Endothelial cell of umbilical vein (primary cell): ENCODE data around the gene NPIPB6.
"Not testable (repeated sequence)": the region's sequence is repeated elsewhere in the genome, so short reads cannot be mapped to it uniquely, and the experiment has no call there.

Source experiments
- CTCF ChIP-seq, 2 donors: IDR thresholded peaks; 1 replicate in 1 of 2; 2 replicates in 1 of 2; pipeline ENCODE4 v1.5.1; 2011; ENCODE audit warnings: low read length in 2 of 2, mild to moderate bottlenecking in 2 of 2, moderate library complexity in 2 of 2, control low read depth in 1 of 2, inconsistent platforms in 1 of 2, low read depth in 1 of 2; ENCODE audit not compliant: insufficient read depth in 1 of 2; ENCODE audit errors: extremely low read depth in 1 of 2
- EZH2 ChIP-seq: IDR thresholded peaks from 2 replicates; pipeline ENCODE4 v1.6.1; 2012; ENCODE audit warnings: borderline replicate concordance, low read depth, mild to moderate bottlenecking, moderate library complexity, low read length, inconsistent platforms; ENCODE audit not compliant: severe bottlenecking
- FOS ChIP-seq: IDR thresholded peaks from 2 replicates; pipeline ENCODE4 v1.6.1; 2011; ENCODE audit warnings: mild to moderate bottlenecking, low read length, moderate library complexity, borderline replicate concordance; ENCODE audit not compliant: insufficient read depth
- JUN ChIP-seq: IDR thresholded peaks from 2 replicates; pipeline ENCODE4 v1.6.1; 2011; ENCODE audit warnings: borderline replicate concordance, low read depth; ENCODE audit not compliant: insufficient read length, insufficient read depth
- MAX ChIP-seq: IDR thresholded peaks from 2 replicates; pipeline ENCODE4 v1.6.1; 2011; ENCODE audit not compliant: insufficient read depth, insufficient read length
- POLR2A ChIP-seq: IDR thresholded peaks from 2 replicates; pipeline ENCODE4 v1.6.1; 2012; ENCODE audit warnings: low read depth, mild to moderate bottlenecking, control low read depth, low read length

GRCh38 chr16:28374281-28374680, 11.0 kb upstream of the NPIPB6 start:
- TF ChIP-seq CTCF (IDR thresholded peaks at IDR 0.05; ENCODE audit: extremely low read depth in 1 of 2, insufficient read depth in 1 of 2, low read depth in 1 of 2, low read length in 2 of 2); MAX; POLR2A; JUN; EZH2; FOS: not testable (repeated sequence)
